HK-2 (cell line): ENCODE results near the gene CRELD2.

ENCODE experiments used
- DNase-seq: peaks from one replicate; pipeline ENCODE4 v3.0.0-alpha.2; 2018; ENCODE audit not compliant: unreplicated experiment

The CRELD2 gene

GRCh38 chr22:49956914-49957825 is 38.7 kb downstream of the CRELD2 start:
- no peak for DNase-seq

- no peak for DNase-seq
Measured at GRCh38 chr22:49957826-49958365, 39.5 kb downstream of the CRELD2 start.

GRCh38 chr22:49958366-49958921 is 40.0 kb downstream of the CRELD2 start:
- DNase-seq = no peak

GRCh38 chr22:49958931-49959781 is 40.7 kb downstream of the CRELD2 start:
- no peak for DNase-seq

- DNase-seq = peak; percentile 65
Measured at GRCh38 chr22:49959782-49960158, 41.3 kb downstream of the CRELD2 start.

- peak; percentile 93 for DNase-seq
Measured at GRCh38 chr22:49960159-49961004, 41.9 kb downstream of the CRELD2 start, which contains the start of gene PIM3. TSS of gene PIM3 (plus strand) at chr22:49960772. CDS start at chr22:49960948, 176 bp downstream.

- no peak for DNase-seq
Measured at GRCh38 chr22:49961005-49961600, 42.7 kb downstream of the CRELD2 start.

- DNase-seq = no peak
Measured at GRCh38 chr22:49961601-49962011, 43.2 kb downstream of the CRELD2 start.

GRCh38 chr22:49962012-49962750 is 43.7 kb downstream of the CRELD2 start:
- DNase-seq = peak; percentile 91

GRCh38 chr22:49962751-49963646 is 44.6 kb downstream of the CRELD2 start:
- no peak for DNase-seq

- DNase-seq = no peak
Measured at GRCh38 chr22:49963647-49964026, 45.2 kb downstream of the CRELD2 start.

- DNase-seq = no peak
Measured at GRCh38 chr22:49964136-49965090, 46.0 kb downstream of the CRELD2 start.

- DNase-seq = no peak
Measured at GRCh38 chr22:49965091-49966040, 46.9 kb downstream of the CRELD2 start.

- no peak for DNase-seq
Measured at GRCh38 chr22:49966041-49966773, 47.8 kb downstream of the CRELD2 start.

GRCh38 chr22:49966774-49967705 is 48.6 kb downstream of the CRELD2 start:
- DNase-seq = no peak
